ENCODE data around the gene SETDB1. TPM values are rescaled to one million over a fixed set of nuclear protein-coding genes. Genes with fewer than 3 reads are reported as not detected.

Gene SETDB1
- total and polyA plus RNA-seq, 10 donors, result 16.9 to 82.4 (median 53.6) TPM

GRCh38 chr1:150979092-150980056 lies 53.2 kb downstream of the SETDB1 start:
- H3K4me3 ChIP-seq, result peak overlapping the region; percentile 0 to 62 (median 28)
- H3K9me3 ChIP-seq, result no peaks in the 10 kb centered on the region
- TF ChIP-seq POLR2A (IDR thresholded peaks at IDR 0.05) (no peak), POLR2AphosphoS5 (IDR thresholded peaks at IDR 0.05) (peak; percentile 38 to 76 (median 62)), CTCF (IDR thresholded peaks at IDR 0.05 in 8 of 11, conservative IDR thresholded peaks at IDR 0.05 in 3 of 11) (peak; percentile 95 to 100 (median 99))
- H3K27me3 ChIP-seq (replicated peaks in 1 of 7), result no peaks in the 10 kb centered on the region
- intact Hi-C loops (cut with DNase I; ENCODE audit: low total_unique reads), result loop anchor here (10.0 kb wide), 1 partner anchor 55 kb away; the partner anchor contains the start of gene SETDB1
- WGBS, 5 donors, result 12 to 16% (median 13%) methylated on average over 17 to 23 of the region's 23 CpGs
- peak overlapping the region in 7 of 8 donors; percentile 15 to 97 (median 68) for H3K27ac ChIP-seq
- peak; percentile 92 for DNase-seq
- H3K36me3 ChIP-seq, result no peaks in the 10 kb centered on the region
- H3K4me1 ChIP-seq, result peaks cover 27 to 51% (median 49%) of the 10 kb centered on the region in 6 donors

- intact Hi-C loops (cut with DNase I; ENCODE audit: low total_unique reads), result no loop called here
- 82 to 90% (median 85%) methylated on average over 6 of the region's 6 CpGs for WGBS, 5 donors
- no peak overlapping the region for H3K27ac ChIP-seq
- no peaks in the 10 kb centered on the region for H3K27me3 ChIP-seq (replicated peaks in 1 of 7)
- no peak overlapping the region for H3K4me3 ChIP-seq
- no peak for DNase-seq
- H3K4me1 ChIP-seq, result peaks cover 22 to 37% (median 36%) of the 10 kb centered on the region in 6 donors
- H3K9me3 ChIP-seq, result no peaks in the 10 kb centered on the region
- H3K36me3 ChIP-seq, result no peaks in the 10 kb centered on the region
- TF ChIP-seq POLR2AphosphoS5 (IDR thresholded peaks at IDR 0.05) (no peak), CTCF (IDR thresholded peaks at IDR 0.05 in 8 of 11, conservative IDR thresholded peaks at IDR 0.05 in 3 of 11) (no peak), POLR2A (IDR thresholded peaks at IDR 0.05) (no peak)
These were observed 55.1 kb downstream of the SETDB1 start for GRCh38 chr1:150981177-150981804.

GRCh38 chr1:150981805-150982712 lies 55.9 kb downstream of the SETDB1 start, which contains the start of gene ANXA9:
Gene ANXA9, plus strand, starts transcription at chr1:150982292. Its CDS starts 814 bp downstream, at chr1:150983106.
- no peak for DNase-seq
- no peak within 1 kb of the TSS for H3K4me3 ChIP-seq
- TF ChIP-seq CTCF (IDR thresholded peaks at IDR 0.05 in 8 of 11, conservative IDR thresholded peaks at IDR 0.05 in 3 of 11), result no peak
- TF ChIP-seq POLR2AphosphoS5 (IDR thresholded peaks at IDR 0.05), result no peak
- TF ChIP-seq POLR2A (IDR thresholded peaks at IDR 0.05), result no peak
- peaks cover 16 to 29% (median 29%) of the 10 kb centered on the region in 6 donors for H3K4me1 ChIP-seq
- 74 to 84% (median 78%) methylated on average over 10 to 12 of the region's 12 CpGs for WGBS, 5 donors
- no peaks in the 10 kb centered on the region for H3K9me3 ChIP-seq
- no peaks in the 10 kb centered on the region for H3K27me3 ChIP-seq (replicated peaks in 1 of 7)
- no peaks in the 10 kb centered on the region for H3K36me3 ChIP-seq
- intact Hi-C loops (cut with DNase I; ENCODE audit: low total_unique reads), result no loop called here
- H3K27ac ChIP-seq, result no peak within 1 kb of the TSS
